GM12878 (cell line): ENCODE results near the gene ELMO2. TPM values are rescaled to one million over a fixed set of nuclear protein-coding genes. Genes with fewer than 3 reads are reported as not detected.

Experiments used
- ATAC-seq: fragments of 200-7000 bp; cut with Tn5 transposase; 3 replicates; pipeline ENCODE4 v1.9.1; 2020; ENCODE audit warnings: mild to moderate bottlenecking, moderate library complexity
- BruUV-seq: library from RNA; stranded (reverse); fragments of 400-500 nt; replicated peaks from 2 replicates; lab custom pipeline; 2021; lab: Mats Ljungman, UMichigan
- CTCF ChIA-PET: fragments of 300-600 bp; sonication (Branson Sonifier 250); formaldehyde crosslinking; extraction: SDS; loops from one replicate; lab custom pipeline; 2021; ENCODE audit warnings: inconsistent platforms; lab: Yijun Ruan, JAX
- POLR2A ChIA-PET: fragments of 350-600 bp; formaldehyde crosslinking; extraction: SDS; loops from one replicate; lab custom pipeline; 2021; ENCODE audit warnings: inconsistent platforms; lab: Charles Lee
- RAD21 ChIA-PET: fragments of 300-600 bp; sonication (Branson Sonifier 250); formaldehyde crosslinking; loops from one replicate; lab custom pipeline; 2023; ENCODE audit warnings: antibody characterized with exemption; ENCODE audit not compliant: unreplicated experiment; lab: Charles Lee
- SMC1A ChIA-PET: fragments of 300-600 bp; sonication (Branson Sonifier 250); formaldehyde crosslinking; loops from one replicate; lab custom pipeline; 2023; ENCODE audit not compliant: unreplicated experiment, uncharacterized antibody; lab: Charles Lee
- DNase-seq: peaks from one replicate; pipeline ENCODE4 v3.0.0-alpha.2; 2011; ENCODE audit warnings: low read depth, low spot score
- FAIRE-seq: peaks from 3 replicates; lab custom pipeline; 2011; peaks lifted over from hg19 to GRCh38; lab: Jason Lieb, UNC
- H2AFZ ChIP-seq: 2 replicates; pipeline ENCODE4 v1.6.0; 2011; ENCODE audit warnings: low read depth, low read length, control low read depth; ENCODE audit not compliant: control insufficient read depth
- H3K27ac ChIP-seq: 2 replicates; pipeline ENCODE4 v1.5.1; 2011; ENCODE audit warnings: control low read depth; ENCODE audit not compliant: control insufficient read depth, insufficient read depth
- H3K27me3 ChIP-seq, 2 experiments: replicated peaks in 1 of 2; 2 replicates each; pipeline versions ENCODE4 v1.6.0 to v1.6.1; 2011; ENCODE audit warnings: low read length in 1 of 2; ENCODE audit not compliant: control insufficient read depth in 2 of 2, insufficient read depth in 2 of 2
- H3K36me3 ChIP-seq, 2 experiments: 2 replicates each; pipeline ENCODE4 v1.5.1; 2011; ENCODE audit warnings: low read length in 1 of 2; ENCODE audit not compliant: control insufficient read depth in 2 of 2, insufficient read depth in 2 of 2
- H3K4me1 ChIP-seq: 2 replicates; pipeline ENCODE4 v1.6.1; 2011; ENCODE audit warnings: mild to moderate bottlenecking, low read length, moderate library complexity, mixed read lengths; ENCODE audit not compliant: control insufficient read depth, insufficient read depth
- H3K4me2 ChIP-seq: 2 replicates; pipeline ENCODE4 v1.6.0; 2011; ENCODE audit warnings: control low read depth; ENCODE audit not compliant: control insufficient read depth, insufficient read depth
- H3K4me3 ChIP-seq: fragments of 200-600 bp; sonication (generic); 2 replicates; pipeline ENCODE4 v1.5.1; 2016
- H3K79me2 ChIP-seq: 2 replicates; pipeline ENCODE4 v1.6.0; 2011; ENCODE audit warnings: low read length; ENCODE audit not compliant: control insufficient read depth, insufficient read depth
- H3K9ac ChIP-seq: 2 replicates; pipeline ENCODE4 v1.8.0; 2011; ENCODE audit warnings: low read length, control low read depth, mixed read lengths; ENCODE audit not compliant: control insufficient read depth, insufficient read depth
- H3K9me3 ChIP-seq: replicated peaks from 3 replicates; pipeline ENCODE4 v1.5.1; 2011; ENCODE audit warnings: mild to moderate bottlenecking, low read length; ENCODE audit not compliant: control insufficient read depth, insufficient read depth
- H4K20me1 ChIP-seq: 2 replicates; pipeline ENCODE4 v1.6.0; 2011; ENCODE audit not compliant: control insufficient read depth, insufficient read depth
- CREB1 ChIP-seq: IDR thresholded peaks from 2 replicates; pipeline ENCODE4 v1.6.1; 2012; ENCODE audit warnings: low read depth, mild to moderate bottlenecking, inconsistent platforms
- EGR1 ChIP-seq, 2 experiments: IDR thresholded peaks; 1 replicate in 1 of 2; 2 replicates in 1 of 2; pipeline ENCODE4 v1.6.1; 2011 to 2012; ENCODE audit warnings: low read depth in 2 of 2, low read length in 2 of 2, borderline replicate concordance in 1 of 2, mild to moderate bottlenecking in 1 of 2, moderate library complexity in 1 of 2
- FOXM1 ChIP-seq: IDR thresholded peaks from 2 replicates; pipeline ENCODE4 v1.6.1; 2012; ENCODE audit warnings: low read depth, mild to moderate bottlenecking, inconsistent platforms, low read length, moderate library complexity
- NFIC ChIP-seq: IDR thresholded peaks from 2 replicates; pipeline ENCODE4 v1.6.1; 2012; ENCODE audit warnings: low read depth, mild to moderate bottlenecking, inconsistent platforms, low read length, moderate library complexity
- SP1 ChIP-seq: IDR thresholded peaks from one replicate; pipeline ENCODE4 v1.6.1; 2011; ENCODE audit warnings: low read depth, low read length
- ZBED1 ChIP-seq: IDR thresholded peaks from 2 replicates; pipeline ENCODE4 v1.6.1; 2016; ENCODE audit warnings: borderline replicate concordance
- ZNF24 ChIP-seq: fragments of 450-650 bp; IDR thresholded peaks from 2 replicates; pipeline ENCODE4 v1.6.1; 2017; ENCODE audit warnings: antibody characterized with exemption, mild to moderate bottlenecking
- WGBS: methylation state at CpG from one replicate; pipeline ENCODE4 v1.1.6; 2016; ENCODE audit warnings: low lambda C conversion rate; ENCODE audit not compliant: insufficient replicate concordance, insufficient coverage; ENCODE audit errors: missing lambda C conversion rate; 5-methylcytosine and 5-hydroxymethylcytosine counted together
- in situ Hi-C: fragments of 300-500 bp; cut with MboI; formaldehyde crosslinking; loops from 9 replicates; pipeline ENCODE4 v1.14.3; 2018; ENCODE audit warnings: mixed read lengths
- intact Hi-C: fragments of 100-400 bp; cut with micrococcal nuclease; formaldehyde crosslinking; loops from one replicate; pipeline ENCODE4 v1.14.2; 2022; ENCODE audit not compliant: unreplicated experiment
- polyA plus RNA-seq, 11 experiments: library from polyadenylated mRNA; depleted of rRNA in 4 of 11; unstranded in 6 of 11; stranded (reverse) in 5 of 11; fragments of >200 nt; fragmentation: Nextera tagmentation in 4 of 11; fragmentation: Illumina TruSeq in 1 of 11; extraction: Ambion mirVana in 4 of 11; extraction: Trizol in 1 of 11; gene quantifications; 1 replicate in 1 of 11; 2 replicates in 10 of 11; pipeline versions ENCODE4 v1.2.1 to v1.2.3, GENCODE V29; 2011 to 2016; ENCODE audit warnings: inconsistent platforms in 2 of 11, missing spikeins in 2 of 11, low read depth in 1 of 11
- total RNA-seq, 4 experiments: library from RNA; depleted of rRNA in 3 of 4; stranded (reverse); fragments of >200 nt in 3 of 4; fragmentation: Illumina TruSeq in 1 of 4; extraction: Trizol in 1 of 4; gene quantifications; 2 replicates each; pipeline versions ENCODE4 v1.2.1 to v1.2.3, GENCODE V29; 2013 to 2021
- TF ChIP-seq, protein P1 (sequence below): fragments of 450-650 bp; formaldehyde crosslinking; IDR thresholded peaks from 2 replicates; pipeline ENCODE4 v1.5.0; 2022; ENCODE audit warnings: mild to moderate bottlenecking, missing genetic modification characterization
- TF ChIP-seq, protein P2 (sequence below): fragments of 450-650 bp; IDR thresholded peaks from 2 replicates; pipeline ENCODE4 v1.6.1; 2018; ENCODE audit warnings: mild to moderate bottlenecking, low read depth, moderate library complexity; ENCODE audit not compliant: partially characterized antibody
- TF ChIP-seq, protein P3 (sequence below): fragments of 450-650 bp; conservative IDR thresholded peaks from 2 replicates; pipeline ENCODE4 v1.6.1; 2017; ENCODE audit warnings: mild to moderate bottlenecking, moderate library complexity
- TF ChIP-seq, protein P4 (sequence below): fragments of 450-650 bp; IDR thresholded peaks from 2 replicates; pipeline ENCODE4 v1.6.1; 2016; ENCODE audit warnings: mild to moderate bottlenecking, moderate library complexity, borderline replicate concordance

ELMO2 gene
- total and polyA plus RNA-seq, 10 of the 15 experiments (the other 5 are each of a cell fraction or from before 2014, with no cell fraction given), result 14.2 to 40.2 (median 37.6) TPM

DNA sequence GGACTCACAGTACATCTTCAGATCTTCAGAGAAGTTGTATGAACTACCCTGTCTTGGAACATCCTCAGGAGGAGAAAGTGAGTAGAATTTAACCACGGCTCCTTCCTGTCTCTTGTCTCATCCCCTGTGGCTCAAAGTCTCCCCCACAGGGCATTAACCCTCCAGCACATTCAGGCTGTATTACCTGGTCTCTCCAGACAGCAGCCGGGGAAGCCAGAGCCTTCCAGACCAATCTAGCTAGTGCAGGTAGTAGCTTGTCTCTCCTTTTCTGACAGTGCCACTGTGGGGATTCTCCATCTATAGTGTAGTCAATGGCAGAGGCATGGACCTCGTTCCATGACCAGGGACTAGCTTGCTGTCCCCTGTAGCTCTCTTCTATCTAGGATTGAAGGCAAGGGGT, 16.9 kb upstream of the ELMO2 start:
- BruUV-seq, result no TSS peak
- SMC1A ChIA-PET, result no interaction called here
- no peaks in the 10 kb centered on the region for H3K27me3 ChIP-seq
- no peaks in the 10 kb centered on the region for H4K20me1 ChIP-seq
- H3K79me2 ChIP-seq, result no peaks in the 10 kb centered on the region
- H3K9me3 ChIP-seq, result no peaks in the 10 kb centered on the region
- DNase-seq, result no peak
- H3K9ac ChIP-seq, result no peak overlapping the region
- WGBS, result 29% methylated on average over 3 of the region's 3 CpGs
- ATAC-seq, result no peak
- H3K27ac ChIP-seq, result no peak overlapping the region
- no peaks in the 10 kb centered on the region for H3K36me3 ChIP-seq
- CTCF ChIA-PET, result interaction anchor here (1.0 kb wide), 1 partner anchor 10 kb away, joined by 3 read pairs; no protein-coding TSS in a partner anchor
- H3K4me3 ChIP-seq, result no peak overlapping the region
- no peak overlapping the region for H3K4me2 ChIP-seq
- no peaks in the 10 kb centered on the region for H3K4me1 ChIP-seq
- in situ Hi-C loops (no loop called here), intact Hi-C loops (no loop called here)
- FAIRE-seq, result no peak
- H2AFZ ChIP-seq, result no peak overlapping the region
- RAD21 ChIA-PET, result no interaction called here
- POLR2A ChIA-PET, result no interaction called here
- TF ChIP-seq CREB1, result no peak
- TF ChIP-seq, protein P1, sequence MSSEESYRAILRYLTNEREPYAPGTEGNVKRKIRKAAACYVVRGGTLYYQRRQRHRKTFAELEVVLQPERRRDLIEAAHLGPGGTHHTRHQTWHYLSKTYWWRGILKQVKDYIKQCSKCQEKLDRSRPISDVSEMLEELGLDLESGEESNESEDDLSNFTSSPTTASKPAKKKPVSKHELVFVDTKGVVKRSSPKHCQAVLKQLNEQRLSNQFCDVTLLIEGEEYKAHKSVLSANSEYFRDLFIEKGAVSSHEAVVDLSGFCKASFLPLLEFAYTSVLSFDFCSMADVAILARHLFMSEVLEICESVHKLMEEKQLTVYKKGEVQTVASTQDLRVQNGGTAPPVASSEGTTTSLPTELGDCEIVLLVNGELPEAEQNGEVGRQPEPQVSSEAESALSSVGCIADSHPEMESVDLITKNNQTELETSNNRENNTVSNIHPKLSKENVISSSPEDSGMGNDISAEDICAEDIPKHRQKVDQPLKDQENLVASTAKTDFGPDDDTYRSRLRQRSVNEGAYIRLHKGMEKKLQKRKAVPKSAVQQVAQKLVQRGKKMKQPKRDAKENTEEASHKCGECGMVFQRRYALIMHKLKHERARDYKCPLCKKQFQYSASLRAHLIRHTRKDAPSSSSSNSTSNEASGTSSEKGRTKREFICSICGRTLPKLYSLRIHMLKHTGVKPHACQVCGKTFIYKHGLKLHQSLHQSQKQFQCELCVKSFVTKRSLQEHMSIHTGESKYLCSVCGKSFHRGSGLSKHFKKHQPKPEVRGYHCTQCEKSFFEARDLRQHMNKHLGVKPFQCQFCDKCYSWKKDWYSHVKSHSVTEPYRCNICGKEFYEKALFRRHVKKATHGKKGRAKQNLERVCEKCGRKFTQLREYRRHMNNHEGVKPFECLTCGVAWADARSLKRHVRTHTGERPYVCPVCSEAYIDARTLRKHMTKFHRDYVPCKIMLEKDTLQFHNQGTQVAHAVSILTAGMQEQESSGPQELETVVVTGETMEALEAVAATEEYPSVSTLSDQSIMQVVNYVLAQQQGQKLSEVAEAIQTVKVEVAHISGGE (CRISPR knock-in tag), result no peak
- TF ChIP-seq, protein P2, sequence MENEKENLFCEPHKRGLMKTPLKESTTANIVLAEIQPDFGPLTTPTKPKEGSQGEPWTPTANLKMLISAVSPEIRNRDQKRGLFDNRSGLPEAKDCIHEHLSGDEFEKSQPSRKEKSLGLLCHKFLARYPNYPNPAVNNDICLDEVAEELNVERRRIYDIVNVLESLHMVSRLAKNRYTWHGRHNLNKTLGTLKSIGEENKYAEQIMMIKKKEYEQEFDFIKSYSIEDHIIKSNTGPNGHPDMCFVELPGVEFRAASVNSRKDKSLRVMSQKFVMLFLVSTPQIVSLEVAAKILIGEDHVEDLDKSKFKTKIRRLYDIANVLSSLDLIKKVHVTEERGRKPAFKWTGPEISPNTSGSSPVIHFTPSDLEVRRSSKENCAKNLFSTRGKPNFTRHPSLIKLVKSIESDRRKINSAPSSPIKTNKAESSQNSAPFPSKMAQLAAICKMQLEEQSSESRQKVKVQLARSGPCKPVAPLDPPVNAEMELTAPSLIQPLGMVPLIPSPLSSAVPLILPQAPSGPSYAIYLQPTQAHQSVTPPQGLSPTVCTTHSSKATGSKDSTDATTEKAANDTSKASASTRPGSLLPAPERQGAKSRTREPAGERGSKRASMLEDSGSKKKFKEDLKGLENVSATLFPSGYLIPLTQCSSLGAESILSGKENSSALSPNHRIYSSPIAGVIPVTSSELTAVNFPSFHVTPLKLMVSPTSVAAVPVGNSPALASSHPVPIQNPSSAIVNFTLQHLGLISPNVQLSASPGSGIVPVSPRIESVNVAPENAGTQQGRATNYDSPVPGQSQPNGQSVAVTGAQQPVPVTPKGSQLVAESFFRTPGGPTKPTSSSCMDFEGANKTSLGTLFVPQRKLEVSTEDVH, result no peak
- TF ChIP-seq EGR1 (IDR thresholded peaks at IDR 0.05; ENCODE audit: borderline replicate concordance in 1 of 2, low read depth in 2 of 2, low read length in 2 of 2), result no peak
- TF ChIP-seq SP1, result no peak
- no peak for TF ChIP-seq NFIC
- TF ChIP-seq, protein P3, sequence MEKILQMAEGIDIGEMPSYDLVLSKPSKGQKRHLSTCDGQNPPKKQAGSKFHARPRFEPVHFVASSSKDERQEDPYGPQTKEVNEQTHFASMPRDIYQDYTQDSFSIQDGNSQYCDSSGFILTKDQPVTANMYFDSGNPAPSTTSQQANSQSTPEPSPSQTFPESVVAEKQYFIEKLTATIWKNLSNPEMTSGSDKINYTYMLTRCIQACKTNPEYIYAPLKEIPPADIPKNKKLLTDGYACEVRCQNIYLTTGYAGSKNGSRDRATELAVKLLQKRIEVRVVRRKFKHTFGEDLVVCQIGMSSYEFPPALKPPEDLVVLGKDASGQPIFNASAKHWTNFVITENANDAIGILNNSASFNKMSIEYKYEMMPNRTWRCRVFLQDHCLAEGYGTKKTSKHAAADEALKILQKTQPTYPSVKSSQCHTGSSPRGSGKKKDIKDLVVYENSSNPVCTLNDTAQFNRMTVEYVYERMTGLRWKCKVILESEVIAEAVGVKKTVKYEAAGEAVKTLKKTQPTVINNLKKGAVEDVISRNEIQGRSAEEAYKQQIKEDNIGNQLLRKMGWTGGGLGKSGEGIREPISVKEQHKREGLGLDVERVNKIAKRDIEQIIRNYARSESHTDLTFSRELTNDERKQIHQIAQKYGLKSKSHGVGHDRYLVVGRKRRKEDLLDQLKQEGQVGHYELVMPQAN, result no peak
- TF ChIP-seq ZBED1, result no peak
- no peak for TF ChIP-seq FOXM1
- TF ChIP-seq, protein P4, sequence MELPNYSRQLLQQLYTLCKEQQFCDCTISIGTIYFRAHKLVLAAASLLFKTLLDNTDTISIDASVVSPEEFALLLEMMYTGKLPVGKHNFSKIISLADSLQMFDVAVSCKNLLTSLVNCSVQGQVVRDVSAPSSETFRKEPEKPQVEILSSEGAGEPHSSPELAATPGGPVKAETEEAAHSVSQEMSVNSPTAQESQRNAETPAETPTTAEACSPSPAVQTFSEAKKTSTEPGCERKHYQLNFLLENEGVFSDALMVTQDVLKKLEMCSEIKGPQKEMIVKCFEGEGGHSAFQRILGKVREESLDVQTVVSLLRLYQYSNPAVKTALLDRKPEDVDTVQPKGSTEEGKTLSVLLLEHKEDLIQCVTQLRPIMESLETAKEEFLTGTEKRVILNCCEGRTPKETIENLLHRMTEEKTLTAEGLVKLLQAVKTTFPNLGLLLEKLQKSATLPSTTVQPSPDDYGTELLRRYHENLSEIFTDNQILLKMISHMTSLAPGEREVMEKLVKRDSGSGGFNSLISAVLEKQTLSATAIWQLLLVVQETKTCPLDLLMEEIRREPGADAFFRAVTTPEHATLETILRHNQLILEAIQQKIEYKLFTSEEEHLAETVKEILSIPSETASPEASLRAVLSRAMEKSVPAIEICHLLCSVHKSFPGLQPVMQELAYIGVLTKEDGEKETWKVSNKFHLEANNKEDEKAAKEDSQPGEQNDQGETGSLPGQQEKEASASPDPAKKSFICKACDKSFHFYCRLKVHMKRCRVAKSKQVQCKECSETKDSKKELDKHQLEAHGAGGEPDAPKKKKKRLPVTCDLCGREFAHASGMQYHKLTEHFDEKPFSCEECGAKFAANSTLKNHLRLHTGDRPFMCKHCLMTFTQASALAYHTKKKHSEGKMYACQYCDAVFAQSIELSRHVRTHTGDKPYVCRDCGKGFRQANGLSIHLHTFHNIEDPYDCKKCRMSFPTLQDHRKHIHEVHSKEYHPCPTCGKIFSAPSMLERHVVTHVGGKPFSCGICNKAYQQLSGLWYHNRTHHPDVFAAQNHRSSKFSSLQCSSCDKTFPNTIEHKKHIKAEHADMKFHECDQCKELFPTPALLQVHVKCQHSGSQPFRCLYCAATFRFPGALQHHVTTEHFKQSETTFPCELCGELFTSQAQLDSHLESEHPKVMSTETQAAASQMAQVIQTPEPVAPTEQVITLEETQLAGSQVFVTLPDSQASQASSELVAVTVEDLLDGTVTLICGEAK, result no peak
- TF ChIP-seq ZNF24, result no peak
